Raji (cell line): ENCODE measurements around the gene NUDT22.

Experiments used
- POLR2A ChIP-seq: IDR thresholded peaks from 2 replicates; pipeline ENCODE4 v1.6.1; 2011; ENCODE audit warnings: low read depth, low read length, control low read depth; ENCODE audit not compliant: insufficient read depth

Gene NUDT22

GRCh38 chr11:64244966-64245365 lies 18.9 kb downstream of the NUDT22 start:
- no peak for TF ChIP-seq POLR2A

DNA sequence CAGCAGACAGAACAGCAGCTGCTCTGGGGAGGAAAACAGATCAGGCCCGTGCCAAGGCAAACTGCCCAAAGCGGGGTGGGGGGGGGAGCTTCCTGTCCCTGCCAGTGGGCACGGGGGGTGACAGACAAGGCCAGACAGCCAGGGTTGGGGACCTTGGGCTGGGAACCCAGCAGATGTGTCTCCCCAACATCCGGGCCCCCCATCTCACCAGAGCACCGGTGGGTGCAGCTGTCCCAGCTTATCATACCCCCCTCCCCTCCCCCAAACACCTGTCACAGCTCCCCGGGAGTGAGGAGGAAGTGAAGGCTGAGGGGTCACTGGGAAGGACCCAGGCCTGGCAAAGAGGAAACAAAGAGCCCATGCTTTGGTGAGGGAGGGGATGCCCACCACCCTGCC lies 19.3 kb downstream of the NUDT22 start:
- TF ChIP-seq POLR2A, result no peak

DNA sequence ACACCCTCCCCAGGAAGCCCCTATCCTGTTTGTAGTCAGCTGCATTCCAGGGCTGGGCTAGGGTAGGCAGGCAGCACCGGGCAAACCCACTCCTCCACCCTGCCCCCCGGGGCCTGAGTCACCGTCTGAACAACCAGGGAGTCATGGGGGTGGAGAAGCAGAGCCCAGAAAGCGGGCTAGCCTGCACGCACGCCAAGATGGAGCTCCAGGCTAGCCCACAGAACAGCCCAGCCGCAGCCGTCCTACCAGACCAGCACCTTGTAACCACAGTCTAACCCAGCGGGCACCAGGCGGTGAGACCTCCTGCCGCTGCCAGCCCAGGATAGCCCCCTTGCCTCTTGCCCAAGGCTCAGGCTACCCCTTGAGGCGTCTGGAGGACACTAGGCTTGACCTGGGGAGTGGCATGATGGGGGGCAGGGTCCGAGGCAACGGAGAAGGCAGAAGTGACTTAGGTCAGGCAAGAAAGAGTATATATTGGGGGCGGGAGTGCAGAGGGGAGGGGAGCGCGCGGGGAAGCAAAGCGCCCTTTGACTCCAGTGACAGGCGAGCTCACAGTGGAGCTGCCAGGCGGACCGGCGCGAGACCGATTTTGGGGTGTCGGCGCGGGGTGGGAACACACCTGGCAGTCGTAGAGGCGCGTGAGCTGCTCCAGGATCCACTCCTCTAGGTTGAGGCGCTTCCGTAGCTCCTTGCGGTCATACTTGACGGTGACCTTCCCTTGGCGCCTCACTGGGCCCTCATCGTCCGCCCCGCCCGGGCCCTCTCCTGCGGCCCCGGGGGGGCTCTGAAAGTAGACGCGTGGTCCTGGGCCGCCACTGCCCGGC lies 19.9 kb downstream of the NUDT22 start:
- TF ChIP-seq POLR2A, result no peak

DNA sequence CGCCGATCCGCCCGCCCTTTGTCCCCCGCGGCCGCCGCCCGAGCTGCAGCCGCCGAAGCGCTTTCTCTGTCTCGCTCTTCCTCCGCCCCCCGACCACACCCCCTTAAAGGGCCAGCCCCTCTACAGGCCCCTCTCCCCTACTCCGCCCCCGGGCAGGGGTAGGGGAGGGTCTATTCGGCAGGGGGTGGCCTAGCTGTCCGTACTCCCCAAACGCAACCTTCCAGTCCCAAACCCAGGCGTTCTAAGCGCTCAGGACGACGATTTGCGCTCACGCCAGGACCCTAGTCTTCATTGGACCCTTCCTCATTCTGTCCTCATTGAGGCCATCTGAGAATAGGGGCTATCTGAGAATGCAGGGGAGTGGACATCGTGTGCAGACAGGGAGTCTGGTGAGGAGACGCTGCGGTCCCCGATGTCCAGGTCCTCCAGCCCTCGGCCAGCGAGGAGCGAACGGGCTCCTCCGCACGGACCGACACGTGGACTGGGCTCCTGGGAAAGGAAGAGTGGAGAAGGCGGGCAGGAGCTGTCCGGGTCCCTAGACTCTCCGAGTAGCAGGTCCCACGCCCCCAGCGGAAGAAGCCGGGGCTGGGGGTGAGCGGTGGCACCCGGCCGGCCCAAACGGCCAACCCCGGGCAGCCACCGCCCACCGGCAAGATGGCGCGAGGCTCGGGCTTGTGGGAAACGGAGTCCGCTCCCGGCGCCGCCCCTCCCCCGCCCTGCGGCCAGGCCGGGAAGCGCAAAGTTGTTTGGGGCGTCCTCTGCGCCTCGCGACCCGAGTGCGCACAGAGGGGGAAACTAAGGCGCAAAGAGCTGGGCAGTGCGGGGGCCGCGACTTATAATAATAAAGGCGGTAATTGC lies 21.0 kb downstream of the NUDT22 start, which contains the start of gene PPP1R14B:
TSS of gene PPP1R14B (minus strand) at position 73 of the 858 bp plus-strand sequence. CDS start 270 bp downstream, outside the sequence.
- peak; percentile 65 for TF ChIP-seq POLR2A

DNA sequence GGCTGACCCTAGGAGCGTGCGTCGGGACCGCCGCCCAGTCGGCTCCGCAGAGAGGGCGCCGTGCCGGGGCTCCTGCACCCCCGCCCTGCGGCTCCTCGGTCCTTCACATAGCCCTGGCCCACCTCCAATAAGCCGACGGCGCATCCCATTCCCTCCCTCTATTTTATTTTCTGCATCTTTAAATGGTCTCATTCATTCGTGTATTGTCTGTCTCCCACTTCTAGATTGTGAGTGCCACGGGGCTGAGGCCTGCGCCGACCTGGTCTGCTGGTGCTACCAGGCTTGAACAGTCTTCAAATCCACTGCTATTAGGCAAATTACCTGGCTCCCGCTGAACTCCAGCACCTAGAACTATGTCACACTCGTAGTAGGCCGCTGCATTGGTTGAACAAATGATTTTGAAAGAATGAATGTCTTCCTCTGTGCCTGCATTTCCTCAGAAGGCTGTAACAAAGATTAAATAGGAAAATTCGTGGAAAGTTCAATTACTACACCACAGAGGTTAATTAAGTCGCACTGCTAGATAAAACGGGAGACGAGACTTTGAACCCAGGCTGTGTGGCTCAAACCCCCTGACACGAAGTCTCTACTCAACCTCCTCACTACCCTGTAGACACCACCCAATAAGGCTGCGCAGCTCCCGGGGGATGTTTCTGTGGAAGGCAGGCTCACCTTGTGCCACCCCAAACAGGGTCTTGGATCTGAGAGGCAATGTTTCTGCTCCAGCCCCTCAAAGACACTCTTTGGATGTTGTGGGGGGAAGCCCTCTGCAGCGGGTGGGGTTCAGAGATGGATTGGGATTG lies 21.9 kb downstream of the NUDT22 start:
- TF ChIP-seq POLR2A, result no peak

GRCh38 chr11:64248578-64248977 lies 22.5 kb downstream of the NUDT22 start:
- TF ChIP-seq POLR2A, result no peak

- no peak for TF ChIP-seq POLR2A
Measured at GRCh38 chr11:64249038-64249437, 23.0 kb downstream of the NUDT22 start.

GRCh38 chr11:64249563-64250414 lies 23.7 kb downstream of the NUDT22 start:
- no peak for TF ChIP-seq POLR2A

- no peak for TF ChIP-seq POLR2A
Measured at GRCh38 chr11:64250415-64251015, 24.4 kb downstream of the NUDT22 start.

- peak; percentile 31; the same call in 1 of the 2 replicates for TF ChIP-seq POLR2A
Measured at GRCh38 chr11:64251016-64251752, 25.1 kb downstream of the NUDT22 start, which contains the start of gene PLCB3. PLCB3 (plus strand) TSS chr11:64251530; CDS start chr11:64251650, 120 bp downstream.

DNA sequence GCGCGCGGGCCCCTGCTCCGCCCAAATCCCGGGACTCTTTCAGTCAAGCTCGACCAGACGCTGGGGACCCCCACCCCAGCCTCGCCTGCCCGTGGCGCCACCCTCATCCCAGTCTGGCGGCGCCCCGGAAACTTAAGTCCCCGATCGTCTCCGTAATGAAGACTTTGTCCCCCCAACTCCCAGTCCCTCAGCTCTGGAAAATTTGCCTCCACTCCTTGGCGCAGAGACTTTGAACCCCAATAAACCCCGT lies 25.6 kb downstream of the NUDT22 start:
- no peak for TF ChIP-seq POLR2A

DNA sequence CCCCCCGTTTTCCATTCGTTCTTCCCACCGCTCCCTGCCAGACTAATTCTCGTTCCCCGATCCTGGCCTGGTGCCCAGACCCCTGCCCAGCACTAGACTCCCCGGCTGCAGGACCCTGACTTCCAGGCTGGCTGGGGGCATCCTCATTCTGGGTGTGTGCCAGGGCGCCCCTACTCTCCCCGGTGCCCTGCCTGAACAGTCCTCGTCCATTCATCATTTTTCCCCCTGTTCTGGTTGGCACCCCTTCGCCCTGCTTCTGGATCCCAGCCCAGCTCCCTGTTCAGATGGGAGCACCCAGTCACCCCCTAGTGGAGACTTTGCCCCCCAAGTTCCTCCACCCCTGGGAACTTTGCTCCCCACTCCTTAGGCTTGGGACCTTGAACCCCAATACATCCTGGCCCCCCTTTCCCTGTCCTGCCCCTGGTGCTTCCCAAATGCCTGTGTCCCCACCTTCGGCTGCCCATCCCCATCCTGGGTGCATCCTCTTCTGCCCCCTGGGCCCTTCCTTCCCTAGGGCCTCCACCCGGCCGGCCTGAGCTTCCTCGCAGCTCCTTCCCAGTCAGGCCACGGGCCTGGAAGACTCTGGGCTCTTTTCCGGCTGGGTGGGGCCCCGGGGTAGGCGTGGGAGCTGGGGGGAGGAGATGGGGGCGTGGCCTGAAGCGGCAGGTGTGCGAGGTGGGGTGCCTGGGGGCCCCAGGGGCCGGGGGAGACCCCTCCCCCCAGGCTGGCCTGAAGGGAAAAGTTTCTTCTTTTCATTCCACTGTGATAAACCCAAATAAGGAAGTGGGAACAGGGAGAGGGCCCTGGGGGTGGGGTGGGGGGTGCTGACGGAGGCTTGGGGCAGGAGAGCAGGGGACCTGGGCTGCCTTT lies 26.2 kb downstream of the NUDT22 start:
- TF ChIP-seq POLR2A, result no peak
